ENCODE data around the gene RMP24.

The RMP24 gene

DNA sequence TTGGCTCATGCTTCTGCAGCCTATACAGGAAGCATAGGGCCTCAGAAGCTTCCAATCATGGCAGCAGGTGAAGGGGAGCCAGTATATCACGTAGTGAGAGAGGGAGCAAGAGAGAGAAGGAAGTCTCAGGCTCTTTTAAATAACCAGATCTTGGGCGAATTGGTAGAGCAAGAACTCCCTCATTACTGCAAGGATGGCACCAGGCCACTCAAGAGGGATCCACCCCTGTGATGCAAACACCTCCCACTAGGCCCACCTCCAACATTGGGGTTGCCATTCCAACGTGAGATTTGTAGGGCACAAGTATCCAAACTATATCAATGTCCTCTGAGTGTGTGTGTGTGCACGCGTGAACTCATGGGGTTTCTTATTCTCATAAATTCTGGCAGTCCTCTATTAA, 37.6 kb upstream of the RMP24 start:
- Histone ChIP-seq H3K9me3 (no peaks in the 10 kb centered on the region), H3K36me3 (no peaks in the 10 kb centered on the region), H3K4me3 (ENCODE audit: low read depth, low read length) (no peak overlapping the region), H3K27me3 (no peaks in the 10 kb centered on the region), H3K4me1 (no peaks in the 10 kb centered on the region)
- TF ChIP-seq, protein P1, sequence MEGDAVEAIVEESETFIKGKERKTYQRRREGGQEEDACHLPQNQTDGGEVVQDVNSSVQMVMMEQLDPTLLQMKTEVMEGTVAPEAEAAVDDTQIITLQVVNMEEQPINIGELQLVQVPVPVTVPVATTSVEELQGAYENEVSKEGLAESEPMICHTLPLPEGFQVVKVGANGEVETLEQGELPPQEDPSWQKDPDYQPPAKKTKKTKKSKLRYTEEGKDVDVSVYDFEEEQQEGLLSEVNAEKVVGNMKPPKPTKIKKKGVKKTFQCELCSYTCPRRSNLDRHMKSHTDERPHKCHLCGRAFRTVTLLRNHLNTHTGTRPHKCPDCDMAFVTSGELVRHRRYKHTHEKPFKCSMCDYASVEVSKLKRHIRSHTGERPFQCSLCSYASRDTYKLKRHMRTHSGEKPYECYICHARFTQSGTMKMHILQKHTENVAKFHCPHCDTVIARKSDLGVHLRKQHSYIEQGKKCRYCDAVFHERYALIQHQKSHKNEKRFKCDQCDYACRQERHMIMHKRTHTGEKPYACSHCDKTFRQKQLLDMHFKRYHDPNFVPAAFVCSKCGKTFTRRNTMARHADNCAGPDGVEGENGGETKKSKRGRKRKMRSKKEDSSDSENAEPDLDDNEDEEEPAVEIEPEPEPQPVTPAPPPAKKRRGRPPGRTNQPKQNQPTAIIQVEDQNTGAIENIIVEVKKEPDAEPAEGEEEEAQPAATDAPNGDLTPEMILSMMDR (IDR thresholded peaks at IDR 0.05; ENCODE audit: low read depth, low read length): no peak
- DNase-seq: no peak

- H3K4me3 ChIP-seq (ENCODE audit: low read depth, low read length): no peak overlapping the region
- H3K4me1 ChIP-seq: no peaks in the 10 kb centered on the region
- H3K36me3 ChIP-seq: no peaks in the 10 kb centered on the region
- H3K9me3 ChIP-seq: no peaks in the 10 kb centered on the region
- no peaks in the 10 kb centered on the region for H3K27me3 ChIP-seq
- TF ChIP-seq, protein P1 (IDR thresholded peaks at IDR 0.05; ENCODE audit: low read depth, low read length): no peak
- DNase-seq: no peak
These were observed 36.7 kb upstream of the RMP24 start for GRCh38 chr18:35935805-35936204.

DNA sequence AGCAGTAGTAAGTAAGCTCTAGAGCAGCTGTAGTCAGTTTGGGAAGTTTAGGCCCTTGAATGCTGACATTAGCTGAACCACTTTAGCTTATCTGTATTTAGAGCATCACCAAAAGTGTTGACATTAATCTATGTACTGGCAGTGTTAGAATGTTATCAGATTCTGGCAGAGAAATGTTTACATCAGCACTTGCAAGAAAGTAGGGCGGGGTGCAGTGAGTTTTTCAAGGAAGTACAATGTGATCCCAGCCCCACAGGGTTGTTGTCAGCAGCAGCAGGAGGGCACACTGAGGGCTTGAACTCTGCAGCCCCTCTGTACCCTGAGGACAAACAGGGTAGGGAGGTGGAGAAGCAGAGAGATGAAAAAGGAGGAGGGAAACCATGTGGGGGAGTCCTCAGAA, 35.5 kb upstream of the RMP24 start:
- no peak for DNase-seq
- TF ChIP-seq, protein P1 (IDR thresholded peaks at IDR 0.05; ENCODE audit: low read depth, low read length): no peak
- H3K4me1 ChIP-seq: no peaks in the 10 kb centered on the region

GRCh38 chr18:35938158-35938557, 34.3 kb upstream of the RMP24 start:
- Histone ChIP-seq H3K9me3 (no peaks in the 10 kb centered on the region), H3K4me3 (ENCODE audit: low read depth, low read length) (no peak overlapping the region), H3K27me3 (no peaks in the 10 kb centered on the region), H3K36me3 (no peaks in the 10 kb centered on the region), H3K4me1 (no peaks in the 10 kb centered on the region)
- DNase-seq: no peak
- TF ChIP-seq, protein P1 (IDR thresholded peaks at IDR 0.05; ENCODE audit: low read depth, low read length): no peak

More for the DNA sequence above, 35.5 kb upstream of the RMP24 start:
- Histone ChIP-seq H3K27me3 (no peaks in the 10 kb centered on the region), H3K4me3 (ENCODE audit: low read depth, low read length) (no peak overlapping the region), H3K9me3 (no peaks in the 10 kb centered on the region), H3K36me3 (no peaks in the 10 kb centered on the region)

DNA sequence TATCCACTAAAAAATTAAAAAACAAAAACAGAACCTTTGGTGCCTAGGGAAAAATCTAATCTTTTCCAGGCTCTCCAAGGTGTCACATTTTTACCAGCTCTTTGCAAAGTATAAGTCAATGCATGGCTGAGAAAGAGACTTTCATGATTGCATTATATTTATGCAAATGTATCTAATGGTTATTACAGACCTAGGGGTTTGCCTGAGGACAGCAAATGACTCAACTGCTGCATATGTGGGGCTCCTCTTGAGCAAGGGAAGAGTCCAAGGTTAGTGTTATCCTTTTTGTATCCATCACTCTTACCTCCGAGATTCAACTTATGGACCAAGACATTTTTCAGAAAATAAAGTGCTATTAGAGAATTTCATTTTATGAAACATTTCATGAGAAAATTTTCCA, 33.9 kb upstream of the RMP24 start:
- no peaks in the 10 kb centered on the region for H3K36me3 ChIP-seq
- H3K9me3 ChIP-seq: no peaks in the 10 kb centered on the region
- no peaks in the 10 kb centered on the region for H3K4me1 ChIP-seq
- no peaks in the 10 kb centered on the region for H3K27me3 ChIP-seq
- H3K4me3 ChIP-seq (ENCODE audit: low read depth, low read length): no peak overlapping the region
- TF ChIP-seq, protein P1 (IDR thresholded peaks at IDR 0.05; ENCODE audit: low read depth, low read length): no peak
- DNase-seq: no peak

- DNase-seq: no peak
- Histone ChIP-seq H3K4me3 (ENCODE audit: low read depth, low read length) (no peak overlapping the region), H3K27me3 (no peaks in the 10 kb centered on the region), H3K36me3 (no peaks in the 10 kb centered on the region), H3K9me3 (no peaks in the 10 kb centered on the region), H3K4me1 (no peaks in the 10 kb centered on the region)
- TF ChIP-seq, protein P1 (IDR thresholded peaks at IDR 0.05; ENCODE audit: low read depth, low read length): peak; percentile 16; the same call in 1 of the 2 replicates
These were observed 33.3 kb upstream of the RMP24 start for GRCh38 chr18:35939138-35939537.
